Esophagus (tissue), 2 donors: ENCODE results near the gene C1orf116. TPM values are rescaled to one million over a fixed set of nuclear protein-coding genes. Genes with fewer than 3 reads are reported as not detected.

ENCODE experiments used
- H3K27ac ChIP-seq, 2 donors: one replicate each; pipeline ENCODE4 v1.5.1; 2013; ENCODE audit warnings: low read depth in 2 of 2, mild to moderate bottlenecking in 2 of 2, inconsistent platforms in 1 of 2, low read length in 1 of 2, moderate library complexity in 1 of 2
- H3K27me3 ChIP-seq, 2 donors: one replicate each; pipeline ENCODE4 v1.6.1; 2013; ENCODE audit warnings: low read length in 2 of 2, control low read depth in 1 of 2, mild to moderate bottlenecking in 1 of 2; ENCODE audit not compliant: insufficient read depth in 2 of 2, control insufficient read depth in 1 of 2
- H3K36me3 ChIP-seq, 2 donors: one replicate each; pipeline ENCODE4 v1.6.1; 2013; ENCODE audit warnings: low read length in 1 of 2; ENCODE audit not compliant: control insufficient read depth in 2 of 2, insufficient read depth in 2 of 2
- H3K4me1 ChIP-seq, 2 donors: one replicate each; pipeline ENCODE4 v1.6.1; 2013; ENCODE audit warnings: low read length in 1 of 2; ENCODE audit not compliant: control insufficient read depth in 2 of 2, insufficient read depth in 2 of 2
- H3K4me3 ChIP-seq, 2 donors: one replicate each; pipeline ENCODE4 v1.5.1; 2013; ENCODE audit warnings: low read length in 2 of 2, mild to moderate bottlenecking in 2 of 2, low read depth in 1 of 2, moderate library complexity in 1 of 2
- H3K9me3 ChIP-seq, 2 donors: one replicate each; pipeline ENCODE4 v1.6.1; 2013; ENCODE audit warnings: mild to moderate bottlenecking in 2 of 2, low read depth in 1 of 2, low read length in 1 of 2, moderate library complexity in 1 of 2; ENCODE audit not compliant: control insufficient read depth in 2 of 2, insufficient read depth in 1 of 2
- WGBS, 2 donors: extraction: QIAGEN DNeasy Blood & Tissue Kit; methylation state at CpG; one replicate each; pipeline ENCODE4 v1.1.7; 2013; 5-methylcytosine and 5-hydroxymethylcytosine counted together
- polyA plus RNA-seq, 2 donors: library from polyadenylated mRNA; stranded (reverse); fragments of 200-250 nt; gene quantifications; one replicate each; pipeline ENCODE4 v1.2.3, GENCODE V29; 2013
- donor health status: healthy with polysubstance abuse.
- donor health status: Bipolar disorder and iron deficiency.

C1orf116 gene
- polyA plus RNA-seq, 2 donors = 72.9 to 85.8 TPM

GRCh38 chr1:206971029-206971655 is 61.4 kb downstream of the C1orf116 start:
- no peak overlapping the region for H3K4me3 ChIP-seq
- H3K36me3 ChIP-seq = no peaks in the 10 kb centered on the region
- 73 to 84% methylated on average over 2 of the region's 2 CpGs for WGBS, 2 donors
- H3K27me3 ChIP-seq = no peaks in the 10 kb centered on the region
- H3K4me1 ChIP-seq = peaks cover 0 to 3% of the 10 kb centered on the region in 2 donors
- H3K9me3 ChIP-seq = no peaks in the 10 kb centered on the region
- H3K27ac ChIP-seq = no peak overlapping the region

GRCh38 chr1:206970446-206970845 is 62.1 kb downstream of the C1orf116 start, which contains the start of gene FCAMR:
TSS of gene FCAMR (minus strand) at chr1:206970460. CDS start at chr1:206970125, 335 bp downstream.
- H3K27me3 ChIP-seq = no peaks in the 10 kb centered on the region
- no peak within 1 kb of the TSS for H3K4me3 ChIP-seq
- no peak within 1 kb of the TSS for H3K27ac ChIP-seq
- H3K4me1 ChIP-seq = peaks cover 0 to 3% of the 10 kb centered on the region in 2 donors
- WGBS, 2 donors = 66 to 78% methylated on average over 2 of the region's 2 CpGs
- no peaks in the 10 kb centered on the region for H3K36me3 ChIP-seq
- H3K9me3 ChIP-seq = no peaks in the 10 kb centered on the region

GRCh38 chr1:206969090-206969489 is 63.5 kb downstream of the C1orf116 start:
- H3K4me3 ChIP-seq = no peak overlapping the region
- H3K36me3 ChIP-seq = no peaks in the 10 kb centered on the region
- H3K27me3 ChIP-seq = no peaks in the 10 kb centered on the region
- 48 to 58% methylated on average over 5 of the region's 5 CpGs for WGBS, 2 donors
- no peaks in the 10 kb centered on the region for H3K9me3 ChIP-seq
- peaks cover 0 to 3% of the 10 kb centered on the region in 2 donors for H3K4me1 ChIP-seq
- H3K27ac ChIP-seq = no peak overlapping the region

Other genes with a start within 250 kb of the C1orf116 start
- gene IL20, start 167.1 kb downstream of the C1orf116 start, polyA plus RNA-seq = under 1 TPM in 1 of 2 donors, not detected in 1; 0.05 TPM
- not detected for gene IL24, start 135.3 kb downstream of the C1orf116 start, polyA plus RNA-seq
- 1 to 10 TPM in 1 of 2 donors, under 1 TPM in 1; 0.90 to 2.5 TPM for gene FCMR, start 110.8 kb downstream of the C1orf116 start, polyA plus RNA-seq
- 1 to 10 TPM in 1 of 2 donors, under 1 TPM in 1; 0.24 to 1.2 TPM for gene PIGR, start 86.3 kb downstream of the C1orf116 start, polyA plus RNA-seq
- gene FCAMR, start 62.3 kb downstream of the C1orf116 start, polyA plus RNA-seq = under 1 TPM; 0.02 to 0.06 TPM
- 10 to 100 TPM; 13.9 to 39.4 TPM for gene YOD1, start 18.5 kb upstream of the C1orf116 start, polyA plus RNA-seq
- gene PFKFB2, start 20.5 kb upstream of the C1orf116 start, polyA plus RNA-seq = 1 to 10 TPM; 4.7 to 8.3 TPM
- under 1 TPM in 1 of 2 donors, not detected in 1; 0.08 TPM for gene C4BPB, start 56.1 kb upstream of the C1orf116 start, polyA plus RNA-seq
- under 1 TPM in 1 of 2 donors, not detected in 1; 0.01 TPM for gene C4BPA, start 71.5 kb upstream of the C1orf116 start, polyA plus RNA-seq